WTC11 (cell line): ENCODE results near the gene CDH22. TPM values are rescaled to one million over a fixed set of nuclear protein-coding genes. Genes with fewer than 3 reads are reported as not detected.

Source experiments
- ATAC-seq: fragments of 200-7000 bp; cut with Tn5 transposase; 2 replicates; pipeline ENCODE4 v1.10.0; 2021; ENCODE audit warnings: mild to moderate bottlenecking, moderate library complexity
- CTCF ChIA-PET: fragments of 300-600 bp; sonication (Branson Sonifier 250); formaldehyde crosslinking; loops from one replicate; lab custom pipeline; 2021; ENCODE audit warnings: antibody characterized with exemption; lab: Charles Lee
- POLR2A ChIA-PET: fragments of 350-600 bp; sonication (Branson Sonifier 250); formaldehyde crosslinking; loops from one replicate; lab custom pipeline; 2021; ENCODE audit warnings: antibody characterized with exemption; lab: Charles Lee
- DNase-seq: peaks from one replicate; pipeline ENCODE4 v3.0.0; 2021; ENCODE audit warnings: low spot score
- H3K27ac Mint-ChIP-seq: 2 replicates; pipeline ENCODE4 v1.8.0; 2021; ENCODE audit warnings: mixed read lengths
- H3K27me3 Mint-ChIP-seq: 2 replicates; pipeline ENCODE4 v1.8.0; 2021; ENCODE audit warnings: low read depth, mild to moderate bottlenecking, moderate library complexity, mixed read lengths
- H3K36me3 Mint-ChIP-seq: 2 replicates; pipeline ENCODE4 v1.8.0; 2021; ENCODE audit warnings: mixed read lengths
- H3K4me1 Mint-ChIP-seq: 2 replicates; pipeline ENCODE4 v1.8.0; 2022; ENCODE audit warnings: mixed read lengths
- H3K4me3 Mint-ChIP-seq: 2 replicates; pipeline ENCODE4 v1.8.0; 2021; ENCODE audit warnings: mild to moderate bottlenecking, moderate library complexity, mixed read lengths
- H3K9me3 Mint-ChIP-seq: 2 replicates; pipeline ENCODE4 v1.8.0; 2021; ENCODE audit warnings: mixed read lengths
- AFF4 ChIP-seq: sonication (generic); formaldehyde crosslinking; IDR thresholded peaks from 2 replicates; pipeline ENCODE4 v1.8.1; 2023; ENCODE audit warnings: mild to moderate bottlenecking, missing genetic modification reagents, borderline replicate concordance
- ATF6 ChIP-seq: sonication (generic); formaldehyde crosslinking; IDR thresholded peaks from 2 replicates; pipeline ENCODE4 v1.8.1; 2023; ENCODE audit warnings: mild to moderate bottlenecking, missing genetic modification reagents
- E2F5 ChIP-seq: sonication (generic); formaldehyde crosslinking; IDR thresholded peaks from 2 replicates; pipeline ENCODE4 v1.8.1; 2022; ENCODE audit warnings: mild to moderate bottlenecking, moderate library complexity, missing genetic modification reagents
- FOXJ3 ChIP-seq: sonication (generic); formaldehyde crosslinking; IDR thresholded peaks from 2 replicates; pipeline ENCODE4 v1.9.0; 2021; ENCODE audit warnings: missing genetic modification reagents, mild to moderate bottlenecking, borderline replicate concordance
- NFE2L1 ChIP-seq: sonication (generic); formaldehyde crosslinking; IDR thresholded peaks from 2 replicates; pipeline ENCODE4 v1.8.1; 2023; ENCODE audit warnings: missing genetic modification reagents
- NFYB ChIP-seq: sonication (generic); formaldehyde crosslinking; conservative IDR thresholded peaks from 2 replicates; pipeline ENCODE4 v1.8.0; 2022; ENCODE audit warnings: low read depth, missing genetic modification reagents
- OVOL2 ChIP-seq: fragments of 250-450 bp; sonication (Bioruptor Pico); IDR thresholded peaks from 2 replicates; pipeline ENCODE4 v1.9.0; 2021; ENCODE audit warnings: mild to moderate bottlenecking, borderline replicate concordance
- SMAD4 ChIP-seq: sonication (generic); formaldehyde crosslinking; IDR thresholded peaks from 2 replicates; pipeline ENCODE4 v1.8.0; 2022; ENCODE audit warnings: mild to moderate bottlenecking, missing genetic modification reagents
- SOX15 ChIP-seq: fragments of 250-450 bp; sonication (Bioruptor Pico); IDR thresholded peaks from 2 replicates; pipeline ENCODE4 v1.9.0; 2021; ENCODE audit warnings: mild to moderate bottlenecking
- SP1 ChIP-seq: sonication (generic); formaldehyde crosslinking; conservative IDR thresholded peaks from 2 replicates; pipeline ENCODE4 v1.8.1; 2022; ENCODE audit warnings: missing genetic modification reagents
- TCF7 ChIP-seq: sonication (generic); formaldehyde crosslinking; IDR thresholded peaks from 2 replicates; pipeline ENCODE4 v1.8.0; 2022; ENCODE audit warnings: mild to moderate bottlenecking, low read depth, missing genetic modification reagents, moderate library complexity
- ZNF416 ChIP-seq: fragments of 250-450 bp; sonication (Bioruptor Pico); IDR thresholded peaks from 2 replicates; pipeline ENCODE4 v1.9.0; 2021; ENCODE audit warnings: mild to moderate bottlenecking, inconsistent platforms
- total RNA-seq: library from RNA; stranded (reverse); gene quantifications from 3 replicates; pipeline ENCODE4 v1.2.3, GENCODE V29; 2021
- TF ChIP-seq, protein P1 (sequence below): sonication (generic); formaldehyde crosslinking; IDR thresholded peaks from 2 replicates; pipeline ENCODE4 v1.8.1; 2022; ENCODE audit warnings: low read depth, missing genetic modification reagents, borderline replicate concordance
- TF ChIP-seq, protein P2 (sequence below): sonication (generic); formaldehyde crosslinking; IDR thresholded peaks from 2 replicates; pipeline ENCODE4 v1.8.0; 2022; ENCODE audit warnings: mild to moderate bottlenecking, missing genetic modification reagents

Gene CDH22
- total RNA-seq, 1 experiment from 2014 or later = 0.13 TPM

DNA sequence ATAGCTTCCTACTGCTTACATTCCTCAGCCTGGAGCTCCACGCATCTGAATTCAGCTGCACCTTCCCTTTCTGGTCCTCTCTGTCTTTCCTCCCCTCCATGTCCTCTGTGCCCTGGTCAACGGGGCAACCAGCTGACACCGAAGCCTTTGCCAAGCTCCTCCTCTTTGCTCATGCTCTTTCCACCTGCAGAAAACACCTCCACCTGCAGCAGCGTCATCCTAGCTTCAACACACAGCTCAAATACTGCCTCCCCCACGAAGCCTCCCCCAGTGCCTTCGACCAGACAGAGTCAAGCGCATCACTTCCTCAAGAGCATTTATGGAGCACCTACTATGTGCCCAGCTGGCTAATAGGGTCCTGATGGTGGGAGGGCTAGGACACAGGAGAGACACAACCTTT, 9.2 kb downstream of the CDH22 start (continued):
- TF ChIP-seq, protein P1, sequence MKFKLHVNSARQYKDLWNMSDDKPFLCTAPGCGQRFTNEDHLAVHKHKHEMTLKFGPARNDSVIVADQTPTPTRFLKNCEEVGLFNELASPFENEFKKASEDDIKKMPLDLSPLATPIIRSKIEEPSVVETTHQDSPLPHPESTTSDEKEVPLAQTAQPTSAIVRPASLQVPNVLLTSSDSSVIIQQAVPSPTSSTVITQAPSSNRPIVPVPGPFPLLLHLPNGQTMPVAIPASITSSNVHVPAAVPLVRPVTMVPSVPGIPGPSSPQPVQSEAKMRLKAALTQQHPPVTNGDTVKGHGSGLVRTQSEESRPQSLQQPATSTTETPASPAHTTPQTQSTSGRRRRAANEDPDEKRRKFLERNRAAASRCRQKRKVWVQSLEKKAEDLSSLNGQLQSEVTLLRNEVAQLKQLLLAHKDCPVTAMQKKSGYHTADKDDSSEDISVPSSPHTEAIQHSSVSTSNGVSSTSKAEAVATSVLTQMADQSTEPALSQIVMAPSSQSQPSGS = no peak
- TF ChIP-seq NFYB (CRISPR knock-in tag) = no peak
- no peak for TF ChIP-seq OVOL2 (CRISPR knock-in tag)
- TF ChIP-seq ZNF416 = no peak
- no peak for TF ChIP-seq AFF4

GRCh38 chr20:46298374-46298773, 9.9 kb downstream of the CDH22 start:
- Mint-ChIP-seq H3K36me3 (no peaks in the 10 kb centered on the region), H3K27me3 (peaks cover 3% of the 10 kb centered on the region), H3K4me1 (peaks cover 4% of the 10 kb centered on the region; the same call in 1 of the 2 replicates), H3K27ac (no peak overlapping the region), H3K9me3 (no peaks in the 10 kb centered on the region), H3K4me3 (no peak overlapping the region)
- no peak for ATAC-seq
- no peak for DNase-seq
- POLR2A ChIA-PET = no interaction called here
- no peak for TF ChIP-seq SOX15 (CRISPR knock-in tag)
- TF ChIP-seq NFE2L1 (CRISPR knock-in tag) = no peak
- TF ChIP-seq FOXJ3 (CRISPR knock-in tag) = no peak
- no peak for TF ChIP-seq E2F5
- no peak for TF ChIP-seq AFF4
- no peak for TF ChIP-seq TCF7 (CRISPR knock-in tag)
- TF ChIP-seq, protein P2, sequence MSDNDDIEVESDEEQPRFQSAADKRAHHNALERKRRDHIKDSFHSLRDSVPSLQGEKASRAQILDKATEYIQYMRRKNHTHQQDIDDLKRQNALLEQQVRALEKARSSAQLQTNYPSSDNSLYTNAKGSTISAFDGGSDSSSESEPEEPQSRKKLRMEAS (CRISPR knock-in tag) = no peak
- TF ChIP-seq ATF6 (CRISPR knock-in tag) = no peak
- no peak for TF ChIP-seq SP1
- TF ChIP-seq NFYB (CRISPR knock-in tag) = no peak
- TF ChIP-seq SMAD4 (CRISPR knock-in tag) = no peak
- TF ChIP-seq, all 79 proteins: peak for 0
- CTCF ChIA-PET = interaction anchor here (0.5 to 1.2 kb wide), 5 partner anchors 9 to 168 kb away, joined by 3 to 6 read pairs (median 4); no protein-coding TSS in a partner anchor
